Body of pancreas (tissue), 4 donors: ENCODE data around the gene SIGLEC11. TPM values are rescaled to one million over a fixed set of nuclear protein-coding genes. Genes with fewer than 3 reads are reported as not detected.
A peak's percentile ranks its signal among the peaks of the same experiment; 100 is the strongest.

Experiments used
- ATAC-seq: fragments of 150-250 bp; one replicate; pipeline ENCODE4 v1.9.1; 2016
- DNase-seq, 4 donors: peaks; one replicate each; pipeline ENCODE4 v3.0.0-alpha.2; 2019
- H3K27ac ChIP-seq, 4 donors: fragments of 200-600 bp; sonication (generic); 1 replicate in 3 of 4; 2 replicates in 1 of 4; pipeline versions ENCODE4 v1.5.1 to v1.6.1; 2016 to 2019; ENCODE audit warnings: mild to moderate bottlenecking in 1 of 4, mixed read lengths in 1 of 4, moderate library complexity in 1 of 4
- H3K27me3 ChIP-seq, 2 donors: fragments of 200-600 bp; sonication (generic); one replicate each; pipeline ENCODE4 v1.6.0; 2016; ENCODE audit warnings: mild to moderate bottlenecking in 1 of 2
- H3K36me3 ChIP-seq, 2 donors: fragments of 200-600 bp; sonication (generic); replicated peaks in 1 of 2; 2 replicates each; pipeline ENCODE4 v1.5.1; 2016; ENCODE audit warnings: low read depth in 2 of 2; ENCODE audit not compliant: insufficient read depth in 1 of 2
- H3K4me1 ChIP-seq: fragments of 200-600 bp; sonication (generic); one replicate; pipeline ENCODE4 v1.6.0; 2016
- H3K4me3 ChIP-seq, 2 donors: fragments of 200-600 bp; sonication (generic); 1 replicate in 1 of 2; 2 replicates in 1 of 2; pipeline ENCODE4 v1.5.1; 2016 to 2019
- H3K9me3 ChIP-seq, 3 donors: fragments of 200-600 bp; sonication (generic); 1 replicate in 2 of 3; 2 replicates in 1 of 3; pipeline ENCODE4 v1.5.1; 2016
- CTCF ChIP-seq, 7 experiments: fragments of 450-650 bp in 4 of 7; fragments of 200-600 bp in 3 of 7; sonication (generic) in 3 of 7; IDR thresholded peaks; one replicate each; pipeline ENCODE4 v1.5.1; 2016 to 2019; ENCODE audit warnings: antibody characterized with exemption in 7 of 7
- POLR2A ChIP-seq, 3 donors: fragments of 450-650 bp; IDR thresholded peaks; one replicate each; pipeline ENCODE4 v1.6.1; 2016; ENCODE audit warnings: antibody characterized with exemption in 3 of 3, mild to moderate bottlenecking in 2 of 3
- WGBS, 2 donors: methylation state at CpG; one replicate each; pipeline ENCODE4 v1.1.5; 2017; 5-methylcytosine and 5-hydroxymethylcytosine counted together
- intact Hi-C: fragments of 100-400 bp; cut with DNase I; formaldehyde crosslinking; loops from one replicate; pipeline ENCODE4 v1.15.1; 2023
- total RNA-seq, 2 donors: library from RNA; depleted of rRNA; stranded (reverse); fragments of >200 nt; gene quantifications; one replicate each; pipeline ENCODE4 v1.1.0, GENCODE V29; 2016

SIGLEC11 gene
- total RNA-seq, 2 donors from 2014 or later, result 1.3 to 12.5 TPM

GRCh38 chr19:49915271-49915670 lies 45.7 kb downstream of the SIGLEC11 start:
- H3K4me3 ChIP-seq, result no peak overlapping the region
- no peaks in the 10 kb centered on the region for H3K4me1 ChIP-seq
- H3K9me3 ChIP-seq, result no peaks in the 10 kb centered on the region
- no peaks in the 10 kb centered on the region for H3K27me3 ChIP-seq
- ATAC-seq (no peak), DNase-seq (no peak)
- 96 to 97% methylated on average over 6 of the region's 6 CpGs for WGBS, 2 donors
- intact Hi-C loops, result no loop called here
- no peak for TF ChIP-seq CTCF (IDR thresholded peaks at IDR 0.05)
- TF ChIP-seq POLR2A (IDR thresholded peaks at IDR 0.05), result no peak
- H3K36me3 ChIP-seq, result no peaks in the 10 kb centered on the region
- no peak overlapping the region for H3K27ac ChIP-seq

- Histone ChIP-seq H3K27ac (no peak overlapping the region), H3K27me3 (no peaks in the 10 kb centered on the region), H3K9me3 (no peaks in the 10 kb centered on the region), H3K4me1 (no peaks in the 10 kb centered on the region), H3K4me3 (no peak overlapping the region), H3K36me3 (peaks cover 0 to under 1% of the 10 kb centered on the region in 2 donors)
- no peak for TF ChIP-seq POLR2A (IDR thresholded peaks at IDR 0.05)
- no peak for TF ChIP-seq CTCF (IDR thresholded peaks at IDR 0.05)
- DNase-seq (no peak), ATAC-seq (no peak)
- intact Hi-C loops, result no loop called here
- 88 to 92% methylated on average over 10 of the region's 10 CpGs for WGBS, 2 donors
These were observed 47.3 kb downstream of the SIGLEC11 start for GRCh38 chr19:49913720-49914119.

- no peak overlapping the region for H3K27ac ChIP-seq
- WGBS, 2 donors, result 88 to 93% methylated on average over 12 to 21 of the region's 21 CpGs
These were observed 47.8 kb downstream of the SIGLEC11 start for GRCh38 chr19:49912965-49913685.

GRCh38 chr19:49911381-49912145 lies 49.4 kb downstream of the SIGLEC11 start:
- peak overlapping the region in 1 of 4 donors; percentile 26 for H3K27ac ChIP-seq
- 73 to 81% methylated on average over 7 to 9 of the region's 9 CpGs for WGBS, 2 donors
- peak in 1 of 4 donors; percentile 44 for DNase-seq
- H3K4me1 ChIP-seq, result no peaks in the 10 kb centered on the region
- H3K36me3 ChIP-seq, result peaks cover 0 to 6% of the 10 kb centered on the region in 2 donors
- H3K9me3 ChIP-seq, result no peaks in the 10 kb centered on the region
- no peak overlapping the region for H3K4me3 ChIP-seq
- no peak for ATAC-seq
- no peaks in the 10 kb centered on the region for H3K27me3 ChIP-seq
- TF ChIP-seq CTCF (IDR thresholded peaks at IDR 0.05) (no peak), POLR2A (IDR thresholded peaks at IDR 0.05) (no peak)
- intact Hi-C loops, result no loop called here

More at GRCh38 chr19:49912965-49913685, 47.8 kb downstream of the SIGLEC11 start:
- H3K36me3 ChIP-seq, result peaks cover 0 to 6% of the 10 kb centered on the region in 2 donors
- no peaks in the 10 kb centered on the region for H3K4me1 ChIP-seq
- no peak for DNase-seq
- H3K9me3 ChIP-seq, result no peaks in the 10 kb centered on the region
- intact Hi-C loops, result no loop called here
- ATAC-seq, result no peak
- no peak overlapping the region for H3K4me3 ChIP-seq
- TF ChIP-seq CTCF (IDR thresholded peaks at IDR 0.05) (no peak), POLR2A (IDR thresholded peaks at IDR 0.05) (no peak)
- no peaks in the 10 kb centered on the region for H3K27me3 ChIP-seq
